ENCODE results near the gene PTOV1.

Gene PTOV1

DNA sequence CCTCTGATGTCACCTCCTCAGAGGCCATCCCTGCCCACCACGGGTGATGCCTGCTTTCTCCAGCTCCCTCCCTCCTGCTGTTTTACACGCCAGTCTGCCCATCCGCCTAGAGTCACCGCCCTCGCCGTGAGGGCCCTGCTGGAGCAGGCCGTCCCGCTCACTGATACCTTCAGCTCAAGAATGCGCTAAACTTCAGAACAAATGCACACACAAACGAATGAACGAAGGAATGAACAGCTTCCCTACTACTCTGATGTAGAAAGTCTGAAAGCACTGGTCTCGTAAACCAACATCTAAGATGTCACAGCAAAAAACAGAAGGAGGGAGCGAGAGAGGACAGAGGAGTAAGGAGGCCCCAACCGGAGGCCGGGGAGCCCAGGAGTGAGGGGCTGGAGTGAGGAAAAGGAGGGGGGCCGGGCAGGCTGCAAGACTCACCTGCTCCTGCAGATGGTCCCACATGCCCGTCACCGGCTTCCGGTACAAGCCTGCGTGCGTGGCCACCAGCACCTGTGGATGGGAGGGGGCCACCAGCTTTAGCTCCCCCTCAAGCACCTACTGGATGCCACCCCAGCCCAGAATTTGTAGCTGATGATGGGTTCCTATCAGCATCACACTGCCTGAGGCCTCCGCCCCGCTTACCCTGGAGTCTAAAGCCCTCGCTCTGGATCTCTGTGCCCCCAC is 12.4 kb downstream of the PTOV1 start:
- no peaks in the 10 kb centered on the region for H3K27me3 ChIP-seq (ENCODE audit: control insufficient read depth in 5 of 5, insufficient read depth in 4 of 5, low read length in 5 of 5)
- peaks cover 0 to 41% (median 31%) of the 10 kb centered on the region in 5 donors for H3K4me1 ChIP-seq (ENCODE audit: control insufficient read depth in 5 of 5, insufficient read depth in 5 of 5, low read length in 5 of 5)
- H3K9ac ChIP-seq (ENCODE audit: low read length in 5 of 5) = no peak overlapping the region
- H3K4me3 ChIP-seq (ENCODE audit: low read depth in 1 of 5, low read length in 5 of 5) = no peak overlapping the region
- peaks cover 0 to 56% (median 45%) of the 10 kb centered on the region in 5 donors for H3K36me3 ChIP-seq (ENCODE audit: control insufficient read depth in 5 of 5, insufficient read depth in 5 of 5, low read length in 5 of 5)
- H3K9me3 ChIP-seq (ENCODE audit: control insufficient read depth in 5 of 5, low read length in 5 of 5) = no peaks in the 10 kb centered on the region
- no peak overlapping the region for H3K27ac ChIP-seq (ENCODE audit: low read depth, low read length)

DNA sequence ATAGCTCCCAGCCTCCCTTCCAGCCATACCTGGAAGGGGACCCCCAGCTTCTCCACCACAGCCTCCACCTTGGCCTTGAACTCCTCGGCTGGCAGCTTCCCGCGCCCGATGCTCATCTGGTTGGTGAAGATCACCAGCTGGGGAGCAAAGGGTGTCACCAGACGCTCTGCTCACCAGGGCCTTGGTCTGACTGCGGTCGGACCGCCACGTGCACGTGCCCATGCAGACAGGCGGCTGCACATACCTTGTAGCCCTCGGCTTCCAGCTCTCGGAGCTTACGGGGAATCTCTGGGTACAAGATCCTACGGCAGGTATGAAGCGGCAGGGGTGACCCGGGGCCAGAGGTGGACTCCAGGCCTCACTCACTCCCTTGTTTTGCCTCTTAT is 13.0 kb downstream of the PTOV1 start:
- Histone ChIP-seq H3K27me3 (ENCODE audit: control insufficient read depth in 5 of 5, insufficient read depth in 4 of 5, low read length in 5 of 5) (no peaks in the 10 kb centered on the region), H3K36me3 (ENCODE audit: control insufficient read depth in 5 of 5, insufficient read depth in 5 of 5, low read length in 5 of 5) (peaks cover 0 to 51% (median 39%) of the 10 kb centered on the region in 5 donors), H3K4me3 (ENCODE audit: low read depth in 1 of 5, low read length in 5 of 5) (no peak overlapping the region), H3K9me3 (ENCODE audit: control insufficient read depth in 5 of 5, low read length in 5 of 5) (no peaks in the 10 kb centered on the region), H3K9ac (ENCODE audit: low read length in 5 of 5) (no peak overlapping the region), H3K27ac (ENCODE audit: low read depth, low read length) (no peak overlapping the region), H3K4me1 (ENCODE audit: control insufficient read depth in 5 of 5, insufficient read depth in 5 of 5, low read length in 5 of 5) (peaks cover 0 to 47% (median 36%) of the 10 kb centered on the region in 5 donors)

DNA sequence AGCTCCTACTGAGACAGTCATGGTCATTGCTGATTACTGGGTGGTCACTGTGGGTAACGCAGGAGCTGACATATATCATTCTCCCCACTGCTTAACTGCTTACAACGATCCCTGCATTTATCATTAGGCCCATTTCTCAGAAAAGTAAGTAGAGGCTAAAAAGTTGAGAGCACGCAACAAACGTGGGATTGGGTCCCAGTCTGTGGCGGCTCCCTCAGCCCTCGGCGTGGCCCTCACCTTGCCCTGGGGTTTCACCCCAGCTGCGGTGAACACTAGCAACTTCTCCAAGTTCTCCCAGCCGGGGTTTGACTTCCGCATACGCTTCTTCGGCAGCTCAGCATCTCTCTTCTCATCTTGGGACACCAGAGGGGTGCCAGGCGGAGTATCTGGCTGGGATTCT is 13.9 kb downstream of the PTOV1 start:
- peaks cover 0 to 42% (median 32%) of the 10 kb centered on the region in 5 donors for H3K36me3 ChIP-seq (ENCODE audit: control insufficient read depth in 5 of 5, insufficient read depth in 5 of 5, low read length in 5 of 5)
- no peaks in the 10 kb centered on the region for H3K27me3 ChIP-seq (ENCODE audit: control insufficient read depth in 5 of 5, insufficient read depth in 4 of 5, low read length in 5 of 5)
- no peak overlapping the region for H3K9ac ChIP-seq (ENCODE audit: low read length in 5 of 5)
- H3K9me3 ChIP-seq (ENCODE audit: control insufficient read depth in 5 of 5, low read length in 5 of 5) = no peaks in the 10 kb centered on the region
- peaks cover 6 to 52% (median 42%) of the 10 kb centered on the region in 5 donors for H3K4me1 ChIP-seq (ENCODE audit: control insufficient read depth in 5 of 5, insufficient read depth in 5 of 5, low read length in 5 of 5)
- peak overlapping the region; percentile 30 for H3K27ac ChIP-seq (ENCODE audit: low read depth, low read length)
- H3K4me3 ChIP-seq (ENCODE audit: low read depth in 1 of 5, low read length in 5 of 5) = no peak overlapping the region

DNA sequence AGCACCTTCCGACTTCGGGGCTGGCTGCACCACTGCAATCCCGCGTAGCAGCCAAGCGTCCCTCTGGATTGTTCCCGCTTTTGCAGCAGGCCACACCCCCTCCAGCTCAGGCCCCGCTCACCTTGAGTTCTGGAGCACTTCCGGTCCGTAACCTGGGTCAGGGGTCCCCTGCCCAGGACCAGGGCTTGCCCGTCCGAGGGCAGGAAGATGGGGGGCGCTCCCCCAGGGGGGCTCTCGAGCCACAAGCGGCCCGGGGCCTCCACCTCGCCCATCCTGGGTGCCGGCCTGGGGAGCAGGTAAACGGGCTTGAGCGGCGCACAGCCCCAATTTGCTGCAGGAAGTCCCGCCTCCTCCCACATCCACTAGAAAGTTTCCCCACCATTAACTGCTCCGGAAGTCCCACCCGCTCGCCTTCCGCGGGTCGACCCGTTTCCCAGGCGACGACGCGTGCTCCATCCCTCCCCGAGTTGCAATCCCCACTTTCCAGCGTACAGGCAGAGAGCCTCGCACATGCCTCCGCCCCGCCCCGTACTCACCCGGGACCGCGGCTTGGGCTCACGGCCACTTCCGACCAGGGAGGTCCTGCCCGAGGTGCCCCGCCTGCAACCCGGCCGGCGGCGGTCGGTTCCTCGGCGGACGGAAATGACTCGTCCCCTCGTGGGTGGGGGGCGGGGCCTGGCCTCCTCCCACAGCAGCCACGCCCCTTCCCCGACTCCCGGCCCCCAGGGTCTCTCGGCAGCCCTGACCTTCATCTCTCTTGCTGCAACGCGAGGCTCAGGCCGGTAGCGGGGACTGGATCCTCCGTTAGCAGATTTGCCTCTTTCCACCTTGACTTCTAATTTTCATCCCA is 16.2 kb downstream of the PTOV1 start, which contains the start of gene PNKP:
PNKP (minus strand) TSS at position 644 of the 850 bp plus-strand sequence; CDS start at position 272, 372 bp downstream.
- Histone ChIP-seq H3K9ac (ENCODE audit: low read length in 5 of 5) (peak within 1 kb of the TSS in 4 of 5 donors; percentile 58 to 78 (median 74)), H3K36me3 (ENCODE audit: control insufficient read depth in 5 of 5, insufficient read depth in 5 of 5, low read length in 5 of 5) (peaks cover 0 to 38% (median 20%) of the 10 kb centered on the region in 5 donors), H3K4me1 (ENCODE audit: control insufficient read depth in 5 of 5, insufficient read depth in 5 of 5, low read length in 5 of 5) (peaks cover 8 to 58% (median 50%) of the 10 kb centered on the region in 5 donors), H3K27ac (ENCODE audit: low read depth, low read length) (peak within 1 kb of the TSS; percentile 90), H3K9me3 (ENCODE audit: control insufficient read depth in 5 of 5, low read length in 5 of 5) (no peaks in the 10 kb centered on the region), H3K4me3 (ENCODE audit: low read depth in 1 of 5, low read length in 5 of 5) (peak within 1 kb of the TSS; percentile 76 to 91 (median 84)), H3K27me3 (ENCODE audit: control insufficient read depth in 5 of 5, insufficient read depth in 4 of 5, low read length in 5 of 5) (no peaks in the 10 kb centered on the region)

DNA sequence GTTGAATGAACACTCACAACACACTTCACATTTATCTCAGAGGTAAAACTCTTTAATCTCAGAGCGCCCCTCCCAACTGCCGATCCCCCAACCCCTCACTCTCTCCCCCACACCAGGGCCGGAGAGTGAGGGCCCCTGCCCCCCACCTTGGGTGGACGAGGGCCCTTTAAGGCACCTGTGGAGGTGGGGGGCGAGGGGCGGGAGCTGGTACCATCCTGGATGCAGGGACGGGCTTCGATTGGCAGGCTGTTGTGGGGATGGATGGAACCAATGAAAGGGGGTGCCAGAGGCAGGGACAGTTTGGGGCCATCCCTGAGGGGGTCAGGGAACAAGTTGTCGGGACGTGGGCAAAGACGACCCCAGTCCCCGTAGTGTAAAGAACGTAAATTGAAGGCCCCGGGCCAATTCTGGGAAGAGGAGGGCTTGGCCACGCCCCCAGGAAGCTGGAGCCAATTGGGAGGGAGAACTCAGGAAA is 18.1 kb downstream of the PTOV1 start:
- Histone ChIP-seq H3K9me3 (ENCODE audit: control insufficient read depth in 5 of 5, low read length in 5 of 5) (no peaks in the 10 kb centered on the region), H3K4me1 (ENCODE audit: control insufficient read depth in 5 of 5, insufficient read depth in 5 of 5, low read length in 5 of 5) (peaks cover 8 to 61% (median 50%) of the 10 kb centered on the region in 5 donors), H3K27me3 (ENCODE audit: control insufficient read depth in 5 of 5, insufficient read depth in 4 of 5, low read length in 5 of 5) (no peaks in the 10 kb centered on the region), H3K36me3 (ENCODE audit: control insufficient read depth in 5 of 5, insufficient read depth in 5 of 5, low read length in 5 of 5) (peaks cover 0 to 30% (median 9%) of the 10 kb centered on the region in 5 donors), H3K4me3 (ENCODE audit: low read depth in 1 of 5, low read length in 5 of 5) (peak overlapping the region in 4 of 5 donors; percentile 35 to 72 (median 52)), H3K9ac (ENCODE audit: low read length in 5 of 5) (peak overlapping the region in 4 of 5 donors; percentile 1 to 65 (median 57)), H3K27ac (ENCODE audit: low read depth, low read length) (peak overlapping the region; percentile 90)

DNA sequence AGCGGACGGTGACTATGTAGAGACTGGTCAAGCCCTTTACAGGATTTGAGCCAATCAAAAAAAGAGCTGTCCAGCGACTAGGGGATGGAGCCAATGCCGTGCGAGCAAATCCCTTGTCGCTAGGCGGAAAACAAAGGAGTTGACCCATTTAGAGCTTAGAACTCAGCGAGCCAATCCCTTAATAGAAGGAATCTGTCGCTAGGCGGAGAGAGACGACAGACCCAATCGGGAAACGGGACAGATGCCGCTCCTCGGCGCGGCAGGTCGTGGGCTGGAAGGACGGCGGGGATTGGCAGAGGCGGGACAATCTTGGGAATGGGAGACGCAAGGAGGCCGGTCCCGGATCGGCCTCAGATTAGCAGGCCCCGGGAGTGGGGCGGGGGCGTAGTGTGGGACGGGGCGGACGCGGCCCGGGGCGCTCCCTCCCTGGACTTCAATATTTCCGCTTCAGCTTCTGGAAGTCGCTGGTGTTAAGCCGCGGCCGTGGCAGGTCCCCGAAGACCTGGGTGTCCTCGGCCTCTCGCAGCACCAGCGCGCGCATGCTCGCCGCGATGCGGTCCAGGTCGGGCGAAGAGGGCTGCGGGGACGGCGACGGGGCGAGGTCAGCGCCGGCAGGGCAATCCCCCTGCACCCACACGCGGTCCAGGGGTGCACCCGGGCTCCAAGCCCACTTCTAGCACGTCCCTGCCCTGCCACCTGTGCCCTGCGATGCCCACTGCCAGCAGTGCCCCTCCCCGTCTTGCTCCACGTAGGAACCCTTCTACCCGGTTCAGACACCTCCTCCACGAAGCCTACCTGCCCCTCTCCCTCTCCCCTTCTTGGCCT is 18.7 kb downstream of the PTOV1 start:
- Histone ChIP-seq H3K27me3 (ENCODE audit: control insufficient read depth in 5 of 5, insufficient read depth in 4 of 5, low read length in 5 of 5) (no peaks in the 10 kb centered on the region), H3K27ac (ENCODE audit: low read depth, low read length) (peak overlapping the region; percentile 90), H3K9ac (ENCODE audit: low read length in 5 of 5) (peak overlapping the region in 4 of 5 donors; percentile 65 to 84 (median 78)), H3K9me3 (ENCODE audit: control insufficient read depth in 5 of 5, low read length in 5 of 5) (no peaks in the 10 kb centered on the region), H3K36me3 (ENCODE audit: control insufficient read depth in 5 of 5, insufficient read depth in 5 of 5, low read length in 5 of 5) (peaks cover 0 to 30% (median 9%) of the 10 kb centered on the region in 5 donors), H3K4me3 (ENCODE audit: low read depth in 1 of 5, low read length in 5 of 5) (peak overlapping the region; percentile 46 to 72 (median 63)), H3K4me1 (ENCODE audit: control insufficient read depth in 5 of 5, insufficient read depth in 5 of 5, low read length in 5 of 5) (peaks cover 8 to 65% (median 51%) of the 10 kb centered on the region in 5 donors)

DNA sequence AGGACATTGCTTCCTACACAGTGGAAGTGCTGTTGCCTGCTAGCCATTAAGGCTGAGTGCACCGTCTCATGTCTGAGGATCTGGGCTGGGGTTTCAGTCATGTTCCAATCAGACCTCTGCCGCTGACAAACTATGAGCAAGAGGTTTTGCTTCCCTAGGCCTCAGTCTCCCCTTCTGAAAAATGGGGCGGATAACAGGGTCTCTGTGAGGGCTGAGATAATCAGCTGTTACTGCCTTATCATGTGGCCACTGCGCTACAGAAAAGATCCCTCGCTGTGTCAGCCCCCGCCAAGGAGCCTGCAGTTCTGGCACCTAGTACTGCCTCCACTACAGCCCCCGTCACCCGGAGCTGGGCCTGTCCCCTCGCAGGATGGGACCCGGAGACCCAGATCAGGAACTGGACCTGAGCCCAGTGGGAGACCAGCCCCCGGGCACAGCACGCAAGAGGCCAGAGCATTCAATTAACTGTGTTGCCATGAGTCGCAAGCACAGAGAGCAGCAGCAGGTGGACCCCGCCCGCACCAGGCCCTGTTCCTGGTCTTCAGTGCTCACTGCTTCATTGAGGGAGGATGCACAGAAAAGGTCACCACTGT is 19.4 kb downstream of the PTOV1 start:
- H3K9ac ChIP-seq (ENCODE audit: low read length in 5 of 5) = peak overlapping the region in 4 of 5 donors; percentile 65 to 84 (median 78)
- no peaks in the 10 kb centered on the region for H3K9me3 ChIP-seq (ENCODE audit: control insufficient read depth in 5 of 5, low read length in 5 of 5)
- no peaks in the 10 kb centered on the region for H3K27me3 ChIP-seq (ENCODE audit: control insufficient read depth in 5 of 5, insufficient read depth in 4 of 5, low read length in 5 of 5)
- peaks cover 0 to 28% (median 9%) of the 10 kb centered on the region in 5 donors for H3K36me3 ChIP-seq (ENCODE audit: control insufficient read depth in 5 of 5, insufficient read depth in 5 of 5, low read length in 5 of 5)
- peaks cover 8 to 66% (median 52%) of the 10 kb centered on the region in 5 donors for H3K4me1 ChIP-seq (ENCODE audit: control insufficient read depth in 5 of 5, insufficient read depth in 5 of 5, low read length in 5 of 5)
- peak overlapping the region; percentile 46 to 72 (median 63) for H3K4me3 ChIP-seq (ENCODE audit: low read depth in 1 of 5, low read length in 5 of 5)
- peak overlapping the region; percentile 84 for H3K27ac ChIP-seq (ENCODE audit: low read depth, low read length)

DNA sequence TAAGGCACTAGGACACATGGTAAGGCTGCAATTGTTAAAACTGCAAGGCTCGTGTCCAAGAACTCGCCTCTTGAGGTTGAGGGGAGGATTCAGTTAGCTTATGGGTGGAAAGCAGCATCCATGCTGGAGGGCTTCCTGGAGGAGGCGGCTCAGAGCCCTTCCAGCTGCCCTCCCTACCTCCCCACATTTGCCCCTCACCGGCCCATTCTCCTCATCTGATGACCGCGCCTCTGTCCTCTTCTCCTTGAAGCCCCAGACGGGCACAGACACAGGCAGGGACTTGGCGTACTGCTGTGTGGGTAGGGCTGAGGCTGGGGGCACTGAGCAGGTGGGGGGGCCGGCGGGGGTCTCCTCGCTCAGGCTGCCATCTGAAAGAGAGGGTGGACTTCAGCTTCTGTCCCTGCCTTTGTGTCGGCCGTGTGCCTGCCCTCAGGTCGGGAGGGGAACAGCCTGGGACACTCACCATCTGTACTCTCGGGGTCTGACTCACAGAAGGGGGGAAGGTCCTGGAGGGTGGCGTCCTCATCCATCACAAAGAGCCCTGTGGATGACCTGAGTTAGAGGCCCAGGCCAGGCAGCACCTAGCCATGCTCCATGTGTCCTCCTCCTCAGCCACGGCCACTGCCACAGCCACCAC is 20.5 kb downstream of the PTOV1 start:
- Histone ChIP-seq H3K27ac (ENCODE audit: low read depth, low read length) (no peak overlapping the region), H3K9ac (ENCODE audit: low read length in 5 of 5) (no peak overlapping the region), H3K9me3 (ENCODE audit: control insufficient read depth in 5 of 5, low read length in 5 of 5) (no peaks in the 10 kb centered on the region), H3K4me3 (ENCODE audit: low read depth in 1 of 5, low read length in 5 of 5) (no peak overlapping the region), H3K27me3 (ENCODE audit: control insufficient read depth in 5 of 5, insufficient read depth in 4 of 5, low read length in 5 of 5) (no peaks in the 10 kb centered on the region), H3K36me3 (ENCODE audit: control insufficient read depth in 5 of 5, insufficient read depth in 5 of 5, low read length in 5 of 5) (peaks cover 0 to 28% (median 9%) of the 10 kb centered on the region in 5 donors), H3K4me1 (ENCODE audit: control insufficient read depth in 5 of 5, insufficient read depth in 5 of 5, low read length in 5 of 5) (peaks cover 8 to 62% (median 49%) of the 10 kb centered on the region in 5 donors)
